Calu3 (cell line): ENCODE results near the gene ARSG. TPM values are rescaled to one million over a fixed set of nuclear protein-coding genes. Genes with fewer than 3 reads are reported as not detected.

Experiments used
- BruUV-seq: library from RNA; stranded (reverse); fragments of 400-500 nt; replicated peaks from 2 replicates; lab custom pipeline; 2021; lab: Mats Ljungman, UMichigan
- CTCF ChIA-PET: fragments of 300-600 bp; sonication (Branson Sonifier 250); formaldehyde crosslinking; loops from one replicate; lab custom pipeline; 2022; ENCODE audit warnings: antibody characterized with exemption; lab: Charles Lee
- DNase-seq: peaks from one replicate; pipeline ENCODE4 v3.0.0; 2022
- H3K27ac Mint-ChIP-seq: one replicate; pipeline ENCODE4 v1.8.0; 2022; ENCODE audit warnings: mixed read lengths; ENCODE audit not compliant: unreplicated experiment
- H3K27me3 Mint-ChIP-seq: one replicate; pipeline ENCODE4 v1.8.0; 2022; ENCODE audit warnings: mixed read lengths; ENCODE audit not compliant: unreplicated experiment
- H3K36me3 Mint-ChIP-seq: one replicate; pipeline ENCODE4 v1.8.0; 2022; ENCODE audit warnings: mild to moderate bottlenecking, moderate library complexity, mixed read lengths; ENCODE audit not compliant: insufficient read depth, unreplicated experiment
- H3K4me1 Mint-ChIP-seq: one replicate; pipeline ENCODE4 v1.8.0; 2022; ENCODE audit warnings: mild to moderate bottlenecking, low read depth, mixed read lengths; ENCODE audit not compliant: unreplicated experiment
- H3K4me3 Mint-ChIP-seq: one replicate; pipeline ENCODE4 v1.8.0; 2022; ENCODE audit warnings: mild to moderate bottlenecking, low read depth, moderate library complexity, mixed read lengths; ENCODE audit not compliant: unreplicated experiment
- H3K9me3 Mint-ChIP-seq: one replicate; pipeline ENCODE4 v1.8.0; 2022; ENCODE audit warnings: low read depth, mixed read lengths; ENCODE audit not compliant: unreplicated experiment
- CTCF ChIP-seq: fragments of 200-600 bp; IDR thresholded peaks from one replicate; pipeline ENCODE4 v1.8.0; 2022; ENCODE audit warnings: antibody characterized with exemption; ENCODE audit not compliant: unreplicated experiment
- intact Hi-C: fragments of 100-400 bp; cut with micrococcal nuclease; formaldehyde crosslinking; loops from one replicate; pipeline ENCODE4 v1.10.0; 2022; ENCODE audit not compliant: unreplicated experiment
- total RNA-seq: library from RNA; stranded (reverse); gene quantifications from 2 replicates; pipeline ENCODE4 v1.2.3, GENCODE V29; 2022

ARSG gene
- total RNA-seq, 1 experiment from 2014 or later: 1.4 TPM

GRCh38 chr17:68356520-68356919 lies 65.2 kb downstream of the ARSG start:
- BruUV-seq: no TSS peak
- no peaks in the 10 kb centered on the region for H3K36me3 Mint-ChIP-seq

GRCh38 chr17:68356949-68357455 lies 65.7 kb downstream of the ARSG start:
- Mint-ChIP-seq H3K36me3 (no peaks in the 10 kb centered on the region), H3K27ac (no peak overlapping the region), H3K9me3 (no peaks in the 10 kb centered on the region), H3K4me1 (no peaks in the 10 kb centered on the region), H3K4me3 (no peak overlapping the region), H3K27me3 (no peaks in the 10 kb centered on the region)
- TF ChIP-seq CTCF: no peak
- BruUV-seq: no TSS peak
- intact Hi-C loops: no loop called here
- DNase-seq: no peak
- CTCF ChIA-PET: interaction anchor here (0.9 kb wide), 1 partner anchor 23 kb away, joined by 3 read pairs; no protein-coding TSS in a partner anchor

More at GRCh38 chr17:68356520-68356919, 65.2 kb downstream of the ARSG start:
- H3K27ac Mint-ChIP-seq: no peak overlapping the region
- DNase-seq: no peak
- no peak overlapping the region for H3K4me3 Mint-ChIP-seq
- CTCF ChIA-PET: interaction anchor here (0.9 kb wide), 1 partner anchor 24 kb away, joined by 3 read pairs; no protein-coding TSS in a partner anchor
- H3K4me1 Mint-ChIP-seq: no peaks in the 10 kb centered on the region
- H3K27me3 Mint-ChIP-seq: no peaks in the 10 kb centered on the region
- intact Hi-C loops: no loop called here
- no peaks in the 10 kb centered on the region for H3K9me3 Mint-ChIP-seq
- TF ChIP-seq CTCF: no peak

GRCh38 chr17:68357886-68358285 lies 66.6 kb downstream of the ARSG start:
- peaks cover 6% of the 10 kb centered on the region for H3K27me3 Mint-ChIP-seq
- no TSS peak for BruUV-seq

GRCh38 chr17:68359791-68360535 lies 68.7 kb downstream of the ARSG start:
- H3K4me1 Mint-ChIP-seq: no peaks in the 10 kb centered on the region
- DNase-seq: no peak
- H3K27ac Mint-ChIP-seq: no peak overlapping the region
- peaks cover 24% of the 10 kb centered on the region for H3K27me3 Mint-ChIP-seq
- H3K9me3 Mint-ChIP-seq: no peaks in the 10 kb centered on the region
- no peaks in the 10 kb centered on the region for H3K36me3 Mint-ChIP-seq
- H3K4me3 Mint-ChIP-seq: no peak overlapping the region
- no peak for TF ChIP-seq CTCF
- CTCF ChIA-PET: no interaction called here
- intact Hi-C loops: no loop called here
- BruUV-seq: no TSS peak

More at GRCh38 chr17:68357886-68358285, 66.6 kb downstream of the ARSG start:
- CTCF ChIA-PET: no interaction called here
- Mint-ChIP-seq H3K4me1 (no peaks in the 10 kb centered on the region), H3K9me3 (no peaks in the 10 kb centered on the region), H3K27ac (no peak overlapping the region), H3K4me3 (no peak overlapping the region), H3K36me3 (no peaks in the 10 kb centered on the region)
- no peak for TF ChIP-seq CTCF
- intact Hi-C loops: no loop called here
- no peak for DNase-seq
